ENCODE results near the gene MISP.

The MISP gene

GRCh38 chr19:776549-776948 lies 25.6 kb downstream of the MISP start:
- no peak for DNase-seq

- DNase-seq = peak; percentile 92
Observed at GRCh38 chr19:778910-779653, 28.2 kb downstream of the MISP start.

GRCh38 chr19:780935-781334 lies 30.0 kb downstream of the MISP start:
- DNase-seq = no peak

DNA sequence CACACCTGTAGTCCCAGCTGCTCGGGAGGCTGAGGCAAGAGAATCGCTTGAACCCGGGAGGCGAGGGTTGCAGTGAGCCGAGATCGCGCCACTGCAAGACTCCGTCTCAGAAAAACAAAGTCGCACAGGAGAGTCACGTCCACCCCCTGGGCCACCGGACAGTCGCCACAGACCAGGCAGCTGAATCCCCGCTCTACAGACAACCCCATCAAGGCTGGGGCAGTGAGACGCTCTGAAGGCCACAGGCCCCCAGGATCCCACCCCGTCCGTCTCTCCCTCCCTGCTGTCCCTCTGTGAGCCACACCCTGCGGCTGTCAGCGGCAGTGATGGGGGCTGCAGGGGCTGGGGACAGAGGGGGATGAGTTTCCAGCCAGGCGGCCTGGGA lies 30.9 kb downstream of the MISP start:
- DNase-seq = no peak

DNA sequence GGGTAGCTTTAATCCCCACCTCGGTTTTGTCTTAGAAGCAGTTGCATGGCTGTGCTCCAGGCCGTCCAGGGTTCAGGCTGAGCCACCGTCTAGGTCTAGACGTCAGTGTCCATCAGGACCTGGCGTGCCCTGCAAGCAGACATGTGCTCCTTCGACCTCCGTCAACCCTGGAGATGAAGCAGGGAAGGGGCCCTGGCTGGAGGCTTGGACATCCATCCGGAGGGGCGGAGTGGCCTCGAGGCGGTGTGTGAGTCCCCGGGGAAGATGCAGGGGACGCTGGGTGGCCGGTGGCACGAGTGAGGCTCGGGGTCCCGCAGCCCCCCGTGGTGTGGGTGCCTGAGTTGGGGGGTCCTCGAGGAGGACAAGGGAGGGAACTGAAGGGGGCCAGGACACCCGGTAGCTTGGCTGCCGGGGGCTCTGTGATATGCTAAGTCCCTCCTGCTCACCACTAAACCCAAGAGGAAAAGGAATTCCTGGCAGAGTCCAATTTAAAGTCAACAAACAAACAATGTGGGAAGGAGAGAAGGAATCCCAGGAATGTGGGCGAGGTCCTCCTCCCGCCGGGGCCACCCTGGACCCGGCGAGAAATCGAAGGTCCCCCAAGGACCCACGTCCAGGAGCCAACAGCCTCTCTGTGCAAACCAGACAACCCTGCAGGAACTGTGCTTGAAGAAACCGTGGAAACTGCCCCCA lies 31.4 kb downstream of the MISP start:
- peak; percentile 67 for DNase-seq

DNA sequence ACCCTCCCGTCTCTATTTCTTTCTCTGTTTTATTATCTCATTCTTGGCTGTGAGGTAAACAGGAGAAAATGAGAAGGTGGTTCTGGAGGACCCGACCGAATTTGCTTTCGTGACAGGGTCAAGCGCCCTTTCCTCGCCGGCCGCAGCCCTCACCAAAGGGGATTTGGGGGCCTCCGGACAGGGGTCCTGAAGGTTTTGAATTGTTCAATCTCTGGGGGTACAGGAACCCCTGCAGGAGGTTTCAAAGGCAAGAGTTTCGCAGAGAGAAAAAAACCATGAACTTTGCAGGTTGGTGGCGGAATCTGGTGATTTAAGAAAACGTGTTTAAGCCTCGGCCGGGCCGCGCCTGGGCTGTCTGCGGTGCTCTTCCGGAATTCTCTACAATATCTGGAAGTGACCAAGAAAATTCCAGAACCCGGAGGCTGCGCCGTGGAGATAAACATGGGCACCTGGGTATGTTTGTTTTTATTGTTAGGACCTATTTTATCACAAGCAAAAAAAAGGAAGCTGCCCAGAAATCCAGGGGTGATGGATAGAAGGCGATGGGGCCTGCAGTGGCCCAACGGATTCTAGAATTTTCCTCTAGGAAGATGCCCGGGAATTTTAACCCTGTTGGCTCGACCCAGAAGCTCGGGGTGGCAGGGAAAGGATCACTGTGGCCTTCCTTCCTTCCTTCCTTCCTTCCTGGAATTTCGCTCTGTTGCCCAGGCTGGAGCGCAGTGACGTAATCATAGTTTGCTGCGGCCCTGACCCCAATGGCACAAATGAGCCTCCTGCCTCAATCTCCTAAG lies 32.2 kb downstream of the MISP start:
- no peak for DNase-seq

GRCh38 chr19:784541-784940 lies 33.6 kb downstream of the MISP start:
- DNase-seq = no peak

DNA sequence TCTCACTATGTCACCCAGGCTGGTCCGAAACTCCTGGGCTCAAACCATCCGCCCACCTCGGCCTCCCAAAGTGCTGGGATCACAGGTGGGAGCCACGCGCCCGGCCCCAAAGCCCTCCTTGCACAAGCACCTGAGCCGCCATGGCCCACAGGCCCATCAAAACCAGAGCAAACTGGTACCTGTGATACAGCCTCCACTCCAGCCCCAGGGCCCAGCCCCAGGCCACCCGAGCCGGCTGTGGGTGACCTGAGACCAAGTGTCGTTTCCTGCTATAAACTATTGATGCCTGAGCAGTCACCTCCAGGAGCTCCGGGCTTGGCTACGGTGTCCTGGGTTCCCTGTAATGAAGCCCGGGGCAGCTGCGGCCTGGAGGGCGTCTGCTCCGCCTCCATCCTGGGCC lies 36.6 kb downstream of the MISP start:
- DNase-seq = no peak

- no peak for DNase-seq
Observed at GRCh38 chr19:788686-788982, 37.7 kb downstream of the MISP start.

- no peak for DNase-seq
Observed at GRCh38 chr19:788983-789700, 38.2 kb downstream of the MISP start.

- no peak for DNase-seq
Observed at GRCh38 chr19:789701-790060, 38.8 kb downstream of the MISP start.

DNA sequence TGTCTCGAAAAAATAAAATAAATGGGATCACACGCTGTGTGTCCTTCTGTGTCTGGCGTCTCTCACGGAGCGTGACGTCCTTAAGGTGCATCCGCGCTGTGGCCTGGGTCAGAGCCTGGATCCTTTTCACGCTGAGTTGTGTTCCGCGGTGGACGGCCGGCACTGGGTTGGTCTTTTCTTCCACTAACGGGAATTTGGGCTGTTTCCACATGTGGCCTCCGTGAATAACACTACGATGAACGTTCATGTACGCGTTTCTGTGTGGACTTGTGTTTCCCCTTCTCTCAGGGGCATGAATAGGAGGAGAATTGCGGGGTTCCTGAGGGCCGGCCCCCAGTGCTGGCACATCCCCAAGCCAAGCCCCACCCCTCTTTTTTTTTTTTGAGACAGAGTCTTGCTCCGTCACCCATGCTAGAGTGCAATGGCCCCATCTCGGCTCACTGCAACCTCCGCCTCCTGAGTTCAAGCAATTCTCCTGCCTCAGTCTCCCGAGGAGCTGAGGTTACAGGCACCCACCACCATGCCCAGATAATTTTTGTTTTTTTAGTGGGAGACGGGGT lies 40.2 kb downstream of the MISP start:
- no peak for DNase-seq

DNA sequence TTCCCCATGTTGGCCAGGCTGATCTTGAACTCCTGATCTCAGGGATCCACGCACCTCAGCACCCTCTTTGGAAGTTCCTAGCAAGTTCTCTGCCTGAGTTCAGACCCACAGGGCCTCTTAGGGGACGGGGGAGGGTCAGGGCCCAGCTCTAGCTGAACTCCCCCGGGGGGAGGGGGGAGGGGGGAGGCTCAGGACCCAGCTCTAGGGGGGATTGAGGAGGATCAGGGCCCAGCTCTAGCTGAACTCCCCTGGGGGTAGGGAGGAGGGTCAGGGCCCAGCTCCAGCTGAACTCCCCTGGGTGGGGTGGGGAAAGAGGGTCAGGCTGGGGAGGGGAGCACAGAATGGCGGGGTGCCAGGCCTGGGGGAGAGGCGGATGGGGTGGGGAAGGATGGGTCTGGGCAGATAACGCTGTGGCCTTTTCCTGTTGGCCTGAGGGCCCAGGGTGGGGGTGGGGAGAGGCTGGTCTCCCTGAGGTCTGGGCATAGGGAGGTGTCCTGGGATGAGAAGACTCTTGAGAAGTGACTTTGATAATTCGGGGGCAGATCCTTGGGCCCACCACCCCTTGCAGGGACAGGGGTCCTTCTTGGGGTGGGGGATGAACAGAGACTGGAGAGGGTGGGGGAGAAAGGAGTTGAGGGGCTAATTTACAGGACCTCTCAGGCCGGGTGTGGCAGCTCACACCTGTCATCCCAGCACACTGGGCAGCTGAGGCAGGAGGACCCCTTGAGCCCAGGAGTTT lies 40.8 kb downstream of the MISP start:
- no peak for DNase-seq

DNA sequence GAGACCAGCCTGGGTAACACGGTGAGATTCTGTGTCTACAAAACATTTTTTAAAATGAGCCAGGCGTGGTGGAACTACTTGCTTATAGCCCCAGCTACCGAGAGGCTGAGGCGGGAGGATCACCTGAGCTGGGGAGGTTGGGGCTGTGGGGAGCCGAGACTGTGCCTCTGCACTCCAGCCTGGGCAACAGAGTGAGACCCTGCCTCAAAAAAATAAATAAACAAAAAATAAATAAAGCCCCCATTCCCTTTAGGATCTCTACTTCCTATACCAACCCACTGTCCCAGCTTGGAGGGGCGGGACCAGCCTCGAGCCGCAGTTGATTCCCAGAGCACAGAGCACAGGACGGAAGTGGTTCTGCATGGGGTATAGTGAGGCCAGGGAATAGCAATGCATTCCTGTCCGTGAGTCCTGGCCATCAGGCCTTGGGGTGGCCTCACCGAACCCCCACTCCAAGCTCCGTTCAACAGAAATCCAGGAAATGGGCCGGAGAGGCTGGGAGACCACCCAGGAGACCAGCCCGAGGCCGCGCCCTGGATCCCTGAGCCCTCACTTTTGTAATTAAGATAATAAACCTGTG lies 41.5 kb downstream of the MISP start:
- DNase-seq = no peak

- DNase-seq = no peak
Observed at GRCh38 chr19:793806-794205, 42.9 kb downstream of the MISP start.

GRCh38 chr19:795073-795611 lies 44.2 kb downstream of the MISP start:
- no peak for DNase-seq

DNA sequence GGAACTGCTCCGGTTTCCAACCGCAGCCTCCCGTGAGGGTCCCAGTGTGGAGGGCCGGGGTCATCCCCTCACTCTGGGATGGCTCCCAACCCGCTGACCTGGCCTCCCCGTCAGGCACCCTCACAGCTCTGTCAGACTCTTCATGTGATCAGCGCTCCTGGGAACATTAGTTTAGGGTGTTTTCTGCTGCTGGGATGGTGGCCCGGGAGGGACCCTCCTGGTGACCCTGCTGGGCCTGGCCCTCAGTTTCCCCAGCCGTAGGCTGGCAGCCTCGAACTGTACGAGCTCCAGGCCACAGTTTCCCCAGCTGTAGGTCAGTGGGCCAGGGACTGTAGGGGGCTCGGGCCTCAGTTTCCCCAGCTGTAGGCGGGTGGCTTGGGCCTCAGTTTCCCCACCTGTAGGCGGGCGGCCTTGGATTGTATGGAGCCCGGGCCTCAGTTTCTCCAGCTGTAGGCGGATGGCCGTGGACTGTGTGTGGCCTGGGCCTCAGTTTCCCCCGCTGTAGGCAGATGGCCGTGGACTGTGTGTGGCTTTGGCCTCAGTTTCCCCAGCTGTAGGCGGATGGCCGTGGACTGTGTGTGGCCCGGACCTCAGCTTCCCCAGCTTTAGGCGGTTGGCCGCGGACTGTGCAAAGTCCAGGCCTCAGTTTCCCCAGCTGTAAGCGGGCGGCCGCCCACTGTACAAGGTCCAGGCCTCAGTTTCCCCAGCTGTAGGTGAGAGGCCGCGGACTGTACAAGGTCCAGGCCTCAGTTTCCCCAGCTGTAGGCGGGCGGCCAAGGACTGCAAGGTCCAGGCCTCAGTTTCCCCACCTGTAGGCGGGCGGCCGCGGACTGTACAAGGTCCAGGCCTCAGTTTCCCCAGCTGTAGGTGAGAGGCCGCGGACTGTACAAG lies 45.0 kb downstream of the MISP start:
- no peak for DNase-seq

DNA sequence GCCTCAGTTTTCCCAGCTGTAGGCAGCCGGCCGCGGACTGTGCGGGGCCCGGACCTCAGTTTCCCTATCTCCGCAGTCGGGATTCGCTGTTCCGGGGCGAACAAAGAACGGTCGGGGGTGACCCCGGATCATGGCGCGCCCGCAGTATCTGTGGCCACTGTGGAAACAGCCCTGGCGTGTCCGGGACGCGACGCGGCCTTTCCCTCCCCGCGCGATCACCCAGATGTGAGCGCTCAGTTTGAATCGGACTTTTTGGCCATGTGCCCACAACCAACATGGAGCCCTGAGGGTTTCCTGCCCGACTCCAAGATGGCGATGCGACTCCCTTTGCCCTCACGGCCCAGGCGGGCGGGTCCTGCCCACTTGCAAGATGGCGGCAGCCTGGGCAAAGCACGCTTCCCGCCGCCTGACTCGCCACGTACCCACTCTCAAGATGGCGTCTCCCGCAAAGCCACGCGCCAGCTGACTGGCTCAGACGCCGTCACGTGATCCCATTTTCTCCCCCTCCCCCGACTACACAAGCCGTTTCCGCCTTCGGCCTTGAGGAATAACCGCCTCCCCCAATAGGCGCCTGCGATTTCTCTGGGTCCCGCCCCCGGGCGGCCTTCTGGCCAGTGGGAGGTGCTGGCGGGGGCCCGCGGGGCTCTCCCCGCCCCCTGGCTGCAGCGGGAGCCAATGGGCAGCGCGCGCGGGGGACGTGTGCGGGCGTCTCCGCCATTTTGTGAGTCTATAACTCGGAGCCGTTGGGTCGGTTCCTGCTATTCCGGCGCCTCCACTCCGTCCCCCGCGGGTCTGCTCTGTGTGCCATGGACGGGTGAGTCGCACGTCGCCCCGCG lies 46.0 kb downstream of the MISP start, which contains the start of gene PTBP1:
Gene PTBP1 (plus strand): TSS at position 761 of the 836 bp plus-strand sequence. CDS start 46 bp downstream, at position 807.
- DNase-seq = peak; percentile 100
